SK-N-SH treated with all-trans-retinoic acid at 6 μM for 48 hours (cell line): ENCODE results near the gene ZEB2.

Source experiments
- ARNTL ChIP-seq: fragments of 450-650 bp; formaldehyde crosslinking; IDR thresholded peaks from 2 replicates; pipeline ENCODE4 v1.5.0; 2020; ENCODE audit warnings: low read depth, mild to moderate bottlenecking, moderate library complexity, borderline replicate concordance
- CREB5 ChIP-seq: fragments of 250-450 bp; sonication (Bioruptor Pico); IDR thresholded peaks from 2 replicates; pipeline ENCODE4 v1.5.1; 2020; ENCODE audit warnings: low read depth, mild to moderate bottlenecking, moderate library complexity
- ISL1 ChIP-seq: fragments of 250-450 bp; sonication (Bioruptor Pico); IDR thresholded peaks from 2 replicates; pipeline ENCODE4 v2.1.2; 2022; ENCODE audit warnings: mild to moderate bottlenecking, moderate library complexity
- PATZ1 ChIP-seq: fragments of 250-450 bp; sonication (Bioruptor Pico); IDR thresholded peaks from 2 replicates; pipeline ENCODE4 v1.8.0; 2020; ENCODE audit warnings: mild to moderate bottlenecking, moderate library complexity, borderline replicate concordance
- ZFP3 ChIP-seq: fragments of 250-450 bp; sonication (Bioruptor Pico); IDR thresholded peaks from 2 replicates; pipeline ENCODE4 v1.5.0; 2020; ENCODE audit warnings: mild to moderate bottlenecking, moderate library complexity
- ZFP30 ChIP-seq: fragments of 450-650 bp; formaldehyde crosslinking; IDR thresholded peaks from 2 replicates; pipeline ENCODE4 v1.5.0; 2022; ENCODE audit warnings: mild to moderate bottlenecking, moderate library complexity
- ZNF70 ChIP-seq: fragments of 450-650 bp; formaldehyde crosslinking; IDR thresholded peaks from 2 replicates; pipeline ENCODE4 v1.5.0; 2020; ENCODE audit warnings: mild to moderate bottlenecking, moderate library complexity

- TF ChIP-seq PATZ1 (CRISPR knock-in tag): no peak
- TF ChIP-seq ISL1 (CRISPR knock-in tag): no peak
- no peak for TF ChIP-seq ARNTL (CRISPR knock-in tag)
- TF ChIP-seq CREB5 (CRISPR knock-in tag): no peak
- TF ChIP-seq ZFP30: no peak
- TF ChIP-seq ZFP3 (CRISPR knock-in tag): no peak
- no peak for TF ChIP-seq ZNF70 (CRISPR knock-in tag)
Observed at GRCh38 chr2:144426355-144426754, 93.6 kb downstream of the ZEB2 start.
